Activated T-helper 17 cell treated with anti-CD3 and anti-CD28 coated beads, Interleukin-2, amount 50 U/mL, for 72 hours (primary cell): Measurements from ENCODE around the gene GRID1. TPM values are rescaled to one million over a fixed set of nuclear protein-coding genes. Genes with fewer than 3 reads are reported as not detected.

ENCODE experiments used
- ATAC-seq: fragments of 150-1000 bp; cut with Tn5 transposase; replicated peaks from 2 replicates; pipeline ENCODE4 v1.10.0; 2021; ENCODE audit warnings: mild to moderate bottlenecking, moderate library complexity
- H3K27ac Mint-ChIP-seq: one replicate; pipeline ENCODE4 v1.8.0; 2022; ENCODE audit warnings: mixed read lengths
- H3K27me3 Mint-ChIP-seq: one replicate; pipeline ENCODE4 v1.8.0; 2022; ENCODE audit warnings: mixed read lengths
- H3K36me3 Mint-ChIP-seq: one replicate; pipeline ENCODE4 v1.8.0; 2022; ENCODE audit warnings: low read depth, mild to moderate bottlenecking, mixed read lengths
- H3K4me1 Mint-ChIP-seq: one replicate; pipeline ENCODE4 v1.8.0; 2022; ENCODE audit warnings: mixed read lengths
- H3K4me3 Mint-ChIP-seq: one replicate; pipeline ENCODE4 v1.8.0; 2022; ENCODE audit warnings: mild to moderate bottlenecking, mixed read lengths
- H3K9me3 Mint-ChIP-seq: one replicate; pipeline ENCODE4 v1.8.0; 2022; ENCODE audit warnings: mixed read lengths
- total RNA-seq, 2 donors: library from RNA; stranded (reverse); gene quantifications; one replicate each; pipeline ENCODE4 v1.2.3, GENCODE V29; 2022

The GRID1 gene
- total RNA-seq, 2 donors from 2014 or later: not detected

- no peak overlapping the region for H3K27ac Mint-ChIP-seq
- H3K27me3 Mint-ChIP-seq: peaks cover 5% of the 10 kb centered on the region
- H3K36me3 Mint-ChIP-seq: no peaks in the 10 kb centered on the region
- no peak for ATAC-seq
- no peaks in the 10 kb centered on the region for H3K9me3 Mint-ChIP-seq
- H3K4me1 Mint-ChIP-seq: no peaks in the 10 kb centered on the region
- H3K4me3 Mint-ChIP-seq: no peak overlapping the region
Measured at GRCh38 chr10:86064931-86065662, 301.5 kb downstream of the GRID1 start.

DNA sequence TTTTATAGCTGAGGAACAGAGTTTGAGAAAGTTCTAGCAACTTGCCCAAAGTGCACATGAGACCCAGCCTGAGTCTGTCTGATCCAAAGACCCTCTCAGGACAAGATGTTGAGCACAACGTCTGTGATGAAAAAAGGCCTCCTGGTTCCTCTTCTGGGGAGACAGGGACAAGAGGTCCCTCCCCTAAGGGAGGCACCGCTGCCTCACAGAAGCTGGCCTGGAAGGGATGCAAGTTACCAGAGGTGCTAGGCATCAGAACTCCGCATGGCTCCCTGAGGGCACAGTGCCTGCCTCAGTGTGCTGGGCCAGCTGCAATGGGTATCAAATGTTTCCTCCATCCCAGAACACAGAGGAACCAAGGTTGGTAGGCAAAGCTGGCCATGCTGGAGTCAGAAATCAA is 302.4 kb downstream of the GRID1 start:
- no peak overlapping the region for H3K4me3 Mint-ChIP-seq
- H3K4me1 Mint-ChIP-seq: no peaks in the 10 kb centered on the region
- H3K27me3 Mint-ChIP-seq: peaks cover 5% of the 10 kb centered on the region
- no peaks in the 10 kb centered on the region for H3K36me3 Mint-ChIP-seq
- no peak for ATAC-seq
- H3K27ac Mint-ChIP-seq: no peak overlapping the region
- H3K9me3 Mint-ChIP-seq: no peaks in the 10 kb centered on the region

DNA sequence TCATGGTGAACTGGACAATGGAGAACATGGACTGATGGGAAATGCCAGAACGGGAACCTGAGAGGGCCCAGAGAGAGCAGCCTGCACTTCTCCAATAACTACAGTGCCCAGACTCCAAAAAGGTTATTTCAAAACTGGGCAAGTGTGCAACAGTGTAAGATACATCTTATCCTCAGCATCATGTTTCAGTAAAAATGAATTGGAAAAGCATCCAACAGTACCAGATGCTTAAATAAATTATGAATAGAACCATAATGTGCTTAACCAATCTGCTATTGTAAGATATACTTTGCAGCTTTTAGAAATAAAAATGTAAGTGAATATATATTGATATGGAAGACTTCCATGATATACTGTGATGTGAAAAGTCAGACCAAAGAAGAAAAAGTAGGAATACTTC is 303.3 kb downstream of the GRID1 start:
- peaks cover 5% of the 10 kb centered on the region for H3K27me3 Mint-ChIP-seq

GRCh38 chr10:86062647-86063145 is 303.9 kb downstream of the GRID1 start:
- Mint-ChIP-seq H3K27ac (no peak overlapping the region), H3K9me3 (no peaks in the 10 kb centered on the region), H3K4me1 (no peaks in the 10 kb centered on the region), H3K27me3 (peaks cover 7% of the 10 kb centered on the region), H3K36me3 (no peaks in the 10 kb centered on the region), H3K4me3 (no peak overlapping the region)
- ATAC-seq: no peak

More for the DNA sequence above, 303.3 kb downstream of the GRID1 start:
- Mint-ChIP-seq H3K4me3 (no peak overlapping the region), H3K9me3 (no peaks in the 10 kb centered on the region), H3K36me3 (no peaks in the 10 kb centered on the region), H3K27ac (no peak overlapping the region), H3K4me1 (no peaks in the 10 kb centered on the region)
- no peak for ATAC-seq

DNA sequence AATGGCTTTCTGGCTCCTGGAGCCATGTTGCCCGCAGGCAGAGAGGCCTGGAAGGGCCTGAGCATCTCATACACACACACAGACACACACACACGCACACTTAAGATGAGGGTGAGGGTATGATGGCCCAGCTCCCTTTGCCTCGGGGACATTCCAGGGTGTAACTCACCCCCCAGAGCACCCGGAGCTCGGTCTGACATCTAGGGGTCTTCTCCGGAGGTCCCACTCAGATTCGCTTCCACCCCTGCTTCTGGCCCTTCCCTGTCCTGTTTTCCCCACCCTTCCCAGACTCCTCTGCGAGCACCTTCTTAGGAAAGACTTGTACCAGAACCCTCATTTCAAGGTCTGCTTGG is 304.4 kb downstream of the GRID1 start:
- Mint-ChIP-seq H3K27ac (no peak overlapping the region), H3K9me3 (no peaks in the 10 kb centered on the region), H3K36me3 (no peaks in the 10 kb centered on the region), H3K4me3 (no peak overlapping the region), H3K4me1 (no peaks in the 10 kb centered on the region), H3K27me3 (peaks cover 11% of the 10 kb centered on the region)
- no peak for ATAC-seq

- Mint-ChIP-seq H3K4me1 (no peaks in the 10 kb centered on the region), H3K36me3 (no peaks in the 10 kb centered on the region), H3K27ac (no peak overlapping the region), H3K4me3 (no peak overlapping the region), H3K27me3 (peaks cover 11% of the 10 kb centered on the region), H3K9me3 (no peaks in the 10 kb centered on the region)
- ATAC-seq: no peak
Measured at GRCh38 chr10:86061278-86062197, 305.1 kb downstream of the GRID1 start.

DNA sequence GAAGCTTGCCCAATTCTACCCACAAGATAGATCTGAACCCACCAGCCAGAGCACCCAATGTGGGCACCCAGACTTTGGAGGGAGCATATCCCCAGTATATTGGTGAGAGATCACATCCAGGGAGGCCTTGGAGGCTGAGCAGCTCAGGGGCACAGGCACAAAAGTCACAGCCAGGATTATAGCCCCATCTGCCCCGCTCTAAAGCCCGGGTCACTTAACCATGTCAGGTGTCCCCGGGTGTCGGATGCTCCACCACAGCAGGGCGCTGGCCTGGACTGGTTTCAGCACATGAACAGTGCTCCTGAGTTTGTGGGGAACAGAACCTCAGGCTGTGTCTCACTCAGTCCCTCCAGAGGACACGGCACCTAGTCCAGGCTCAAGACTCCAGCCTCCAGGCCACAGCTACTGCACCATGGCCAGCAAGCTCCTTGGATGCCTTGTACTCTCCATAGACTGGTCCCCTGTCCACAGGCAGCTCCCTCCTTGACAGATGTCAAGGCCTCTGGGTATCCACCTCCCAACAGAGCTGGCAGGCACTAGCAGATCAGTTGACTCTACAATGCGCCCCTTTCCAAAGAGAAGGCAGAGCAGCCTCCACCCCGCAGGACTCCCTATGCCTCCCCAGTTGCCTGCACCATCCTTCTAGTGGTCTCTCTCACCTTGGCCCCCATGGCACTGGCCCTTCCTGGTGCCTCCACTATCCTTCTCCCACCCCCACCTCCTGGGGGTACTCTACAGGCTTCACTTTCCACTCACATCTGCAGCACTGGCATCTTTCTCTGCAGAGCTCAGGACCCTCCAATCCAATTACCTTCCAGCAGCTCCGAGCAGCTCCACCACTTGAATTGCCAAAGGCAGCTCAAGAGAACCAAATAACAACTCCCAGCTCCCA is 306.0 kb downstream of the GRID1 start:
- ATAC-seq: no peak
- H3K4me1 Mint-ChIP-seq: no peaks in the 10 kb centered on the region
- H3K9me3 Mint-ChIP-seq: no peaks in the 10 kb centered on the region
- no peaks in the 10 kb centered on the region for H3K36me3 Mint-ChIP-seq
- H3K4me3 Mint-ChIP-seq: no peak overlapping the region
- H3K27ac Mint-ChIP-seq: no peak overlapping the region
- peaks cover 10% of the 10 kb centered on the region for H3K27me3 Mint-ChIP-seq

- no peak for ATAC-seq
- H3K4me3 Mint-ChIP-seq: no peak overlapping the region
Measured at GRCh38 chr10:86059892-86060291, 306.7 kb downstream of the GRID1 start.

DNA sequence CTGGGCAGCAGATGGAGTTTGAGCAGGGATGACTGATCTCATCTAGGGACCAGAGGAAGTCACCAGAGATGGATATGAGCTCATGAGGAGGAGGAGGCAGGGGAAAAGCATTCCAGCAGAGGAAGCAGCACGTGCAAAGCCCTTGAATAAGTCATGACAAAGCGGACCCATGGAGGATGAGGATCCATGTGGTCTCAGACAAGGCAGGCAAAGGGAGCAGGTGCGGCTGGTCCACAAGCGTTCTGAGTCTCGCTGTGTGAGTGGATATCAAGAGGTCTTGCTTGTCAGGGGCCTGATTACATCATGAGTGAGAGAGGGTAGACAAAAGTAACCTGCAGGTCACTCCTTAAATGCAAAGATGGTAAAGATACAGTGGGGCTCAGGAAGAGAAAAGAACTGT is 307.6 kb downstream of the GRID1 start:
- no peaks in the 10 kb centered on the region for H3K36me3 Mint-ChIP-seq
- H3K4me1 Mint-ChIP-seq: no peaks in the 10 kb centered on the region
- no peak overlapping the region for H3K27ac Mint-ChIP-seq
- peaks cover 10% of the 10 kb centered on the region for H3K27me3 Mint-ChIP-seq
- H3K4me3 Mint-ChIP-seq: no peak overlapping the region
- H3K9me3 Mint-ChIP-seq: no peaks in the 10 kb centered on the region
- ATAC-seq: no peak

More at GRCh38 chr10:86059892-86060291, 306.7 kb downstream of the GRID1 start:
- H3K27ac Mint-ChIP-seq: no peak overlapping the region
- no peaks in the 10 kb centered on the region for H3K36me3 Mint-ChIP-seq
- no peaks in the 10 kb centered on the region for H3K4me1 Mint-ChIP-seq
- no peaks in the 10 kb centered on the region for H3K9me3 Mint-ChIP-seq
- H3K27me3 Mint-ChIP-seq: peaks cover 10% of the 10 kb centered on the region

DNA sequence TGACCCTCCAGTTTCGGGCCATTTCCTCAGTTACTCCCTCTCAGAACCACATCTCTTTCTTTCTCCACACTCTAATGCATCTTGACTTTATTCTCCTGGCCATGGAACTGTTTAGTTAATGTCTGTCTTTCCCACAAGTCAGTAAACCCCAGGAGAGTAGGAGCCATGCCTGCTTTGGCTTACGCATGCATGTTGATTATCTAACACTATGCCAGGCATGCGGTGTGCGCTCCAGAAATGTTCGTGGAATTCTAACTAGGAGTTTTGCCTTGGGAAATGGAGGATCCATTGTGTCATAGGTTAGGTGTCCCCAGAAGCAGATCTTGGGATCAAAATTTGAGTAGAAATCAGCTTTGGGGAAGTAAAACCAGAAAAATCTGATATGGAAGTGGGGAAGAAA is 308.9 kb downstream of the GRID1 start:
- Mint-ChIP-seq H3K4me3 (no peak overlapping the region), H3K4me1 (no peaks in the 10 kb centered on the region), H3K27ac (no peak overlapping the region), H3K9me3 (no peaks in the 10 kb centered on the region), H3K36me3 (no peaks in the 10 kb centered on the region), H3K27me3 (peaks cover 13% of the 10 kb centered on the region)
- ATAC-seq: no peak

GRCh38 chr10:86056672-86057071 is 309.9 kb downstream of the GRID1 start:
- Mint-ChIP-seq H3K27me3 (peaks cover 13% of the 10 kb centered on the region), H3K9me3 (no peaks in the 10 kb centered on the region), H3K36me3 (no peaks in the 10 kb centered on the region), H3K4me1 (no peaks in the 10 kb centered on the region), H3K27ac (no peak overlapping the region), H3K4me3 (no peak overlapping the region)
- no peak for ATAC-seq

DNA sequence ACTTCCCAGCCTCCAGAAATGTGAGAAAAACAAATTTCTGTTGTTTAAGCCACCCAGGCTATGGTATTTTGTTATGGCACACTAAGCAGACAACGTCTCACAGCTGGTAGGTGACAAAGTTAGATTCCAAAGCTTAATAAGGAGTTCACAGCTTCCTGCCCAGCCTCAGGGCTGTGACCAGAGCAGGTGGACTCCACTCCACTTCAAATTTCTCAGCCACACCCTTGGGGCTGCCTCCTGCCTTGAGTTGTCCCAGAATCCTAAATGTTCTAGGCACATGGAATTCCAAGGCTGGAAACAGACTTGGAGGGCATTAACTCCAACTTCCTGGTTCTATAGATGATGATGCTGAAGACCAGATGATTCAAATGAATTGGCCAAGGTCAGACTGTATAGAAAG is 310.7 kb downstream of the GRID1 start:
- no peaks in the 10 kb centered on the region for H3K9me3 Mint-ChIP-seq
- H3K27me3 Mint-ChIP-seq: peaks cover 13% of the 10 kb centered on the region
- H3K36me3 Mint-ChIP-seq: no peaks in the 10 kb centered on the region
- no peak overlapping the region for H3K4me3 Mint-ChIP-seq
- ATAC-seq: no peak
- no peaks in the 10 kb centered on the region for H3K4me1 Mint-ChIP-seq
- no peak overlapping the region for H3K27ac Mint-ChIP-seq

DNA sequence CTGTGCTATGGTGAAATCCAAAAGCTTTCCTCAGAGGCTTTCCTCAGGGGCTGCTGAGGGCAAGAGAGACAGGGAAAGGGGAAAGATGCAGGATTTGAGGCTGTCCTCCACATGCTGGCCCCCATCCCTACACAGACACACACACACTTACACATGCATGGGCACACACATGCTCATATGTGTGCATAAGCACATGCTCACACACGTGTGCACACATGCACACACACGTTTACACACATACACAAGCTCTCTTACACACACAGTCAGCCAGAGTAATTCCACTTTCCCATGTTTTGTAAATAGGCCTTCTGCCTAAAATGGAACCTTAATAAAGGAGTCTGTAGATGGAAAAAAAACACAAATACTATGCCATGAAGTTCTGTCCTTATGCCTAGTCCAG is 312.9 kb downstream of the GRID1 start:
- H3K4me1 Mint-ChIP-seq: no peaks in the 10 kb centered on the region
- H3K36me3 Mint-ChIP-seq: no peaks in the 10 kb centered on the region

DNA sequence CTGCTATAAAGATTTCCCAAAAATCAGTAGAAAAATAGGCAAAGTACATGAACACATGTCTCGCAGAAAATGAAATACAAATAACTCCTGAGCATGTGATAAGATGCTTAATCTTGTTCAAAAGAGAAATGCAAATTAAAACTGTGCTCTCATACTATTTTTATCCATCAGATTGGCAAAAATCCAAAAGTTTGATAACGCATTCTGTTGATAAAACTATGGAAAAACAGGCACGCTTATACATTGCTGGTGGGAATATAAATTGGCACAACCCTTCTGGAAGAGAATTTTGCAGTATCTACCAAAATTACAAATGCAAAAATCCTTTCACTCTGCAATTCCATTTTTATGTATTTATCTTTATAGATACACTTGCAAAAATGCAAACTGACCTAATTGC is 315.0 kb downstream of the GRID1 start:
- no peak overlapping the region for H3K27ac Mint-ChIP-seq
- no peak for ATAC-seq
- no peak overlapping the region for H3K4me3 Mint-ChIP-seq
- H3K36me3 Mint-ChIP-seq: no peaks in the 10 kb centered on the region
- peaks cover 10% of the 10 kb centered on the region for H3K4me1 Mint-ChIP-seq
- H3K9me3 Mint-ChIP-seq: no peaks in the 10 kb centered on the region
- peaks cover 11% of the 10 kb centered on the region for H3K27me3 Mint-ChIP-seq

More for the DNA sequence above, 312.9 kb downstream of the GRID1 start:
- Mint-ChIP-seq H3K27ac (no peak overlapping the region), H3K4me3 (no peak overlapping the region), H3K9me3 (no peaks in the 10 kb centered on the region), H3K27me3 (peaks cover 17% of the 10 kb centered on the region)
- ATAC-seq: no peak
